GM08714 (cell line): ENCODE data around the gene UNC79.
"Not testable (repeated sequence)": the region's sequence is repeated elsewhere in the genome, so short reads cannot be mapped to it uniquely, and the experiment has no call there.

Experiments
- H3K4me3 ChIP-seq: fragments of 200-500 bp; sonication (Bioruptor generic); 2 replicates; pipeline ENCODE4 v1.5.1; 2014; ENCODE audit warnings: mild to moderate bottlenecking, low read length, inconsistent platforms
- ZNF274 ChIP-seq: IDR thresholded peaks from 2 replicates; pipeline ENCODE4 v1.6.1; 2012; ENCODE audit warnings: mild to moderate bottlenecking, low read depth, low read length

UNC79 gene

GRCh38 chr14:93464271-93464670 lies 33.5 kb downstream of the UNC79 start:
- TF ChIP-seq ZNF274, result no peak
- no peak overlapping the region for H3K4me3 ChIP-seq

GRCh38 chr14:93475471-93475870 lies 44.7 kb downstream of the UNC79 start:
- no peak for TF ChIP-seq ZNF274
- H3K4me3 ChIP-seq, result no peak overlapping the region

GRCh38 chr14:93476305-93476704 lies 45.6 kb downstream of the UNC79 start:
- H3K4me3 ChIP-seq, result no peak overlapping the region

GRCh38 chr14:93479074-93479473 lies 48.3 kb downstream of the UNC79 start:
- not testable (repeated sequence) for H3K4me3 ChIP-seq

More at GRCh38 chr14:93476305-93476704, 45.6 kb downstream of the UNC79 start:
- no peak for TF ChIP-seq ZNF274

GRCh38 chr14:93480867-93481266 lies 50.1 kb downstream of the UNC79 start:
- no peak for TF ChIP-seq ZNF274
- no peak overlapping the region for H3K4me3 ChIP-seq

- TF ChIP-seq ZNF274, result no peak
- H3K4me3 ChIP-seq, result no peak overlapping the region
Measured at GRCh38 chr14:93481758-93482157, 51.0 kb downstream of the UNC79 start.

GRCh38 chr14:93490001-93490400 lies 59.3 kb downstream of the UNC79 start:
- no peak overlapping the region for H3K4me3 ChIP-seq
- no peak for TF ChIP-seq ZNF274

GRCh38 chr14:93493054-93493453 lies 62.3 kb downstream of the UNC79 start:
- no peak overlapping the region for H3K4me3 ChIP-seq
- TF ChIP-seq ZNF274, result no peak

- H3K4me3 ChIP-seq, result not testable (repeated sequence)
Measured at GRCh38 chr14:93493622-93494021, 62.9 kb downstream of the UNC79 start.

GRCh38 chr14:93496856-93497741 lies 66.4 kb downstream of the UNC79 start:
- TF ChIP-seq ZNF274, result no peak
- no peak overlapping the region for H3K4me3 ChIP-seq

GRCh38 chr14:93510056-93510455 lies 79.3 kb downstream of the UNC79 start:
- TF ChIP-seq ZNF274, result no peak

GRCh38 chr14:93511001-93511400 lies 80.3 kb downstream of the UNC79 start:
- no peak for TF ChIP-seq ZNF274
- no peak overlapping the region for H3K4me3 ChIP-seq

More at GRCh38 chr14:93510056-93510455, 79.3 kb downstream of the UNC79 start:
- no peak overlapping the region for H3K4me3 ChIP-seq

GRCh38 chr14:93520053-93520607 lies 89.4 kb downstream of the UNC79 start:
- TF ChIP-seq ZNF274, result no peak
- H3K4me3 ChIP-seq, result no peak overlapping the region

- no peak overlapping the region for H3K4me3 ChIP-seq
- TF ChIP-seq ZNF274, result no peak
Measured at GRCh38 chr14:93522221-93522620, 91.5 kb downstream of the UNC79 start.

- H3K4me3 ChIP-seq, result not testable (repeated sequence)
Measured at GRCh38 chr14:93525216-93525615, 94.5 kb downstream of the UNC79 start.

GRCh38 chr14:93525696-93526451 lies 95.1 kb downstream of the UNC79 start:
- no peak overlapping the region for H3K4me3 ChIP-seq
- no peak for TF ChIP-seq ZNF274
